Cardiac muscle cell (in vitro differentiated cells and primary cell): ENCODE data around the gene ATP1B3. TPM values are rescaled to one million over a fixed set of nuclear protein-coding genes. Genes with fewer than 3 reads are reported as not detected.
"Not testable (repeated sequence)": the region's sequence is repeated elsewhere in the genome, so short reads cannot be mapped to it uniquely, and the experiment has no call there.

Experiments
- DNase-seq, 2 donors: peaks; one replicate each; pipeline versions ENCODE4 v3.0.0 to v3.0.0-alpha.2; 2010 to 2017; ENCODE audit warnings: low read depth in 1 of 2, low spot score in 1 of 2
- H3K27ac ChIP-seq: fragments of 200-600 bp; sonication (generic); 2 replicates; pipeline ENCODE4 v1.5.1; 2016
- H3K27me3 ChIP-seq: fragments of 200-600 bp; sonication (generic); 2 replicates; pipeline ENCODE4 v1.6.0; 2016; ENCODE audit warnings: control low read depth
- H3K36me3 ChIP-seq: fragments of 200-600 bp; sonication (generic); 2 replicates; pipeline ENCODE4 v1.5.1; 2016; ENCODE audit warnings: control low read depth
- H3K4me1 ChIP-seq: fragments of 200-600 bp; sonication (generic); 2 replicates; pipeline ENCODE4 v1.8.1; 2017; ENCODE audit warnings: low read depth, mild to moderate bottlenecking, mixed run types
- H3K4me3 ChIP-seq: fragments of 200-600 bp; sonication (generic); 2 replicates; pipeline ENCODE4 v1.5.1; 2016; ENCODE audit warnings: mild to moderate bottlenecking
- H3K9me3 ChIP-seq: fragments of 200-600 bp; sonication (generic); 2 replicates; pipeline ENCODE4 v1.5.1; 2017; ENCODE audit warnings: low read depth, mild to moderate bottlenecking, control low read depth
- CTCF ChIP-seq: IDR thresholded peaks from 2 replicates; pipeline ENCODE4 v1.5.1; 2012; ENCODE audit warnings: low read depth, mild to moderate bottlenecking, low read length
- polyA plus RNA-seq: library from polyadenylated mRNA; unstranded; fragments of >200 nt; fragmentation: Nextera tagmentation; extraction: Ambion mirVana; gene quantifications from 2 replicates; pipeline ENCODE4 v1.2.1, GENCODE V29; 2016
- total RNA-seq: library from RNA; depleted of rRNA; stranded (reverse); fragments of >200 nt; gene quantifications from 2 replicates; pipeline ENCODE4 v1.2.3, GENCODE V29; 2016

Gene ATP1B3
- total and polyA plus RNA-seq, 2 experiments from 2014 or later = 25.1 to 148 TPM

GRCh38 chr3:141960731-141961130 is 84.3 kb downstream of the ATP1B3 start:
- H3K27ac ChIP-seq = no peak overlapping the region

GRCh38 chr3:141963301-141963700 is 86.9 kb downstream of the ATP1B3 start:
- H3K4me1 ChIP-seq = no peaks in the 10 kb centered on the region
- H3K9me3 ChIP-seq = no peaks in the 10 kb centered on the region
- no peak overlapping the region for H3K27ac ChIP-seq
- no peak overlapping the region for H3K4me3 ChIP-seq
- H3K27me3 ChIP-seq = no peaks in the 10 kb centered on the region
- no peak for TF ChIP-seq CTCF
- no peak for DNase-seq
- peaks cover 13% of the 10 kb centered on the region for H3K36me3 ChIP-seq

More at GRCh38 chr3:141960731-141961130, 84.3 kb downstream of the ATP1B3 start:
- Histone ChIP-seq H3K36me3 (peaks cover 23% of the 10 kb centered on the region), H3K27me3 (no peaks in the 10 kb centered on the region), H3K9me3 (no peaks in the 10 kb centered on the region), H3K4me3 (no peak overlapping the region), H3K4me1 (no peaks in the 10 kb centered on the region)
- no peak for TF ChIP-seq CTCF
- peak in 1 of 2 donors; percentile 72 for DNase-seq

- Histone ChIP-seq H3K27me3 (no peaks in the 10 kb centered on the region), H3K4me3 (no peak overlapping the region), H3K9me3 (no peaks in the 10 kb centered on the region), H3K4me1 (no peaks in the 10 kb centered on the region), H3K27ac (no peak overlapping the region), H3K36me3 (peaks cover 4% of the 10 kb centered on the region)
- TF ChIP-seq CTCF = no peak
- DNase-seq = no peak
These were observed 89.0 kb downstream of the ATP1B3 start for GRCh38 chr3:141965471-141965870.

GRCh38 chr3:141969711-141970110 is 93.3 kb downstream of the ATP1B3 start:
- Histone ChIP-seq H3K4me1 (no peaks in the 10 kb centered on the region), H3K27ac (no peak overlapping the region), H3K27me3 (no peaks in the 10 kb centered on the region), H3K4me3 (no peak overlapping the region), H3K36me3 (peaks cover 14% of the 10 kb centered on the region), H3K9me3 (no peaks in the 10 kb centered on the region)
- DNase-seq = no peak
- TF ChIP-seq CTCF = no peak

- Histone ChIP-seq H3K4me1 (no peaks in the 10 kb centered on the region), H3K36me3 (peaks cover 10% of the 10 kb centered on the region), H3K9me3 (no peaks in the 10 kb centered on the region), H3K27me3 (no peaks in the 10 kb centered on the region), H3K4me3 (no peak overlapping the region), H3K27ac (no peak overlapping the region)
- TF ChIP-seq CTCF = no peak
- DNase-seq = no peak
These were observed 95.1 kb downstream of the ATP1B3 start for GRCh38 chr3:141971571-141971970.

- Histone ChIP-seq H3K4me3 (no peak overlapping the region), H3K36me3 (peaks cover 10% of the 10 kb centered on the region), H3K4me1 (no peaks in the 10 kb centered on the region), H3K27me3 (no peaks in the 10 kb centered on the region), H3K27ac (no peak overlapping the region), H3K9me3 (no peaks in the 10 kb centered on the region)
- TF ChIP-seq CTCF = no peak
- peak in 1 of 2 donors; percentile 17 for DNase-seq
These were observed 96.0 kb downstream of the ATP1B3 start for GRCh38 chr3:141972399-141972798.

- H3K4me1 ChIP-seq, H3K4me3 ChIP-seq, H3K27me3 ChIP-seq, H3K9me3 ChIP-seq, H3K27ac ChIP-seq, DNase-seq: not testable (repeated sequence)
- peaks cover 16% of the 10 kb centered on the region for H3K36me3 ChIP-seq
These were observed 98.3 kb downstream of the ATP1B3 start for GRCh38 chr3:141974777-141975176.
